ENCODE data around the gene SLC26A1. TPM values are rescaled to one million over a fixed set of nuclear protein-coding genes. Genes with fewer than 3 reads are reported as not detected.

The SLC26A1 gene
- polyA plus RNA-seq, 1 donor (not counting 4 experiments of a cell fraction or from before 2014, with no cell fraction given), result not detected

- H3K36me3 ChIP-seq (ENCODE audit: control insufficient read depth in 2 of 2, extremely low read depth in 1 of 2, insufficient read depth in 2 of 2, low read length in 2 of 2), result peaks cover 0 to 10% of the 10 kb centered on the region in 2 experiments
- TF ChIP-seq EZH2 (IDR thresholded peaks at IDR 0.05; ENCODE audit: low read length) (no peak), CTCF (optimal IDR thresholded peaks at IDR 0.05 in 1 of 3, IDR thresholded peaks at IDR 0.05 in 1 of 3, conservative IDR thresholded peaks at IDR 0.05 in 1 of 3; ENCODE audit: extremely low read depth in 1 of 3, insufficient read depth in 2 of 3, low read length in 3 of 3) (no peak)
- dilution Hi-C loops (cut with MboI; ENCODE audit: extremely low pct_ligation_motif_present, low sequenced_read_pairs), result no loop called here
- no peak overlapping the region for H3K4me2 ChIP-seq (ENCODE audit: control insufficient read depth, extremely low read depth, insufficient read depth, low read depth, low read length)
- no peaks in the 10 kb centered on the region for H3K27me3 ChIP-seq (ENCODE audit: control insufficient read depth, extremely low read depth, insufficient read depth, low read length)
- FAIRE-seq (no peak), DNase-seq (ENCODE audit: low read depth, low spot score) (no peak)
- H3K27ac ChIP-seq (ENCODE audit: control insufficient read depth, insufficient read depth, low read length), result no peak overlapping the region
- no peaks in the 10 kb centered on the region for H3K79me2 ChIP-seq (ENCODE audit: control insufficient read depth, insufficient read depth, low read length)
- H4K20me1 ChIP-seq (ENCODE audit: control insufficient read depth, extremely low read depth, insufficient read depth, low read length), result peaks cover 6% of the 10 kb centered on the region
- no peak overlapping the region for H3K4me3 ChIP-seq (ENCODE audit: control insufficient read depth in 2 of 3, extremely low read depth in 1 of 3, insufficient read depth in 2 of 3, low read depth in 1 of 3, low read length in 3 of 3)
- peaks cover 7% of the 10 kb centered on the region for H3K4me1 ChIP-seq (ENCODE audit: control insufficient read depth, extremely low read depth, insufficient read depth, low read length)
- H3K9me3 ChIP-seq (ENCODE audit: control insufficient read depth, low read depth, low read length), result no peaks in the 10 kb centered on the region
- peaks cover 3% of the 10 kb centered on the region for H3K9me1 ChIP-seq (ENCODE audit: control insufficient read depth, extremely low read depth, insufficient read depth, low read length)
- no peak overlapping the region for H3K9ac ChIP-seq (ENCODE audit: control insufficient read depth, extremely low read depth, insufficient read depth, low read length)
- no peak overlapping the region for H2AFZ ChIP-seq (ENCODE audit: control insufficient read depth, low read length)
Observed at GRCh38 chr4:959338-960139, 33.7 kb downstream of the SLC26A1 start.

GRCh38 chr4:958696-959337 is 34.4 kb downstream of the SLC26A1 start:
- H3K27ac ChIP-seq (ENCODE audit: control insufficient read depth, insufficient read depth, low read length), result no peak overlapping the region
- H2AFZ ChIP-seq (ENCODE audit: control insufficient read depth, low read length), result no peak overlapping the region
- no peak overlapping the region for H3K9ac ChIP-seq (ENCODE audit: control insufficient read depth, extremely low read depth, insufficient read depth, low read length)
- no peaks in the 10 kb centered on the region for H3K79me2 ChIP-seq (ENCODE audit: control insufficient read depth, insufficient read depth, low read length)
- H3K4me1 ChIP-seq (ENCODE audit: control insufficient read depth, extremely low read depth, insufficient read depth, low read length), result peaks cover 7% of the 10 kb centered on the region
- no peak for DNase-seq (ENCODE audit: low read depth, low spot score)
- peaks cover 3% of the 10 kb centered on the region for H3K9me1 ChIP-seq (ENCODE audit: control insufficient read depth, extremely low read depth, insufficient read depth, low read length)
- H3K4me2 ChIP-seq (ENCODE audit: control insufficient read depth, extremely low read depth, insufficient read depth, low read depth, low read length), result no peak overlapping the region
- no peak for TF ChIP-seq EZH2 (IDR thresholded peaks at IDR 0.05; ENCODE audit: low read length)
- no peak for TF ChIP-seq CTCF (optimal IDR thresholded peaks at IDR 0.05 in 1 of 3, IDR thresholded peaks at IDR 0.05 in 1 of 3, conservative IDR thresholded peaks at IDR 0.05 in 1 of 3; ENCODE audit: extremely low read depth in 1 of 3, insufficient read depth in 2 of 3, low read length in 3 of 3)
- no peaks in the 10 kb centered on the region for H3K9me3 ChIP-seq (ENCODE audit: control insufficient read depth, low read depth, low read length)
- no peaks in the 10 kb centered on the region for H3K27me3 ChIP-seq (ENCODE audit: control insufficient read depth, extremely low read depth, insufficient read depth, low read length)
- H4K20me1 ChIP-seq (ENCODE audit: control insufficient read depth, extremely low read depth, insufficient read depth, low read length), result peaks cover 6% of the 10 kb centered on the region
- no peak for FAIRE-seq
- H3K36me3 ChIP-seq (ENCODE audit: control insufficient read depth in 2 of 2, extremely low read depth in 1 of 2, insufficient read depth in 2 of 2, low read length in 2 of 2), result peaks cover 0 to 9% of the 10 kb centered on the region in 2 experiments
- dilution Hi-C loops (cut with MboI; ENCODE audit: extremely low pct_ligation_motif_present, low sequenced_read_pairs), result no loop called here
- H3K4me3 ChIP-seq (ENCODE audit: control insufficient read depth in 2 of 3, extremely low read depth in 1 of 3, insufficient read depth in 2 of 3, low read depth in 1 of 3, low read length in 3 of 3), result no peak overlapping the region
